Natural killer cell (primary cell): ENCODE results near the gene ZNF592. TPM values are rescaled to one million over a fixed set of nuclear protein-coding genes. Genes with fewer than 3 reads are reported as not detected.

ENCODE experiments used
- ATAC-seq, 3 donors: fragments of 150-1000 bp in 2 of 3; fragments of 200-7000 bp in 1 of 3; cut with Tn5 transposase; 1 replicate in 1 of 3; 2 replicates in 2 of 3; pipeline ENCODE4 v1.10.0; 2021; ENCODE audit warnings: mild to moderate bottlenecking in 2 of 3, moderate library complexity in 2 of 3
- DNase-seq, 2 donors: peaks; one replicate each; pipeline versions ENCODE4 v3.0.0 to v3.0.0-alpha.2; 2013 to 2021; ENCODE audit warnings: mixed read lengths in 1 of 2
- H3K27ac ChIP-seq: one replicate; pipeline ENCODE4 v1.5.1; 2013; ENCODE audit warnings: mild to moderate bottlenecking, low read length
- H3K27me3 ChIP-seq: one replicate; pipeline ENCODE4 v1.6.1; 2013; ENCODE audit warnings: low read length; ENCODE audit not compliant: control insufficient read depth, insufficient read depth
- H3K36me3 ChIP-seq: one replicate; pipeline ENCODE4 v1.6.1; 2013; ENCODE audit warnings: low read length; ENCODE audit not compliant: control insufficient read depth, insufficient read depth
- H3K4me1 ChIP-seq: one replicate; pipeline ENCODE4 v1.6.1; 2013; ENCODE audit warnings: low read length; ENCODE audit not compliant: control insufficient read depth, insufficient read depth
- H3K4me3 ChIP-seq: one replicate; pipeline ENCODE4 v1.5.1; 2013; ENCODE audit warnings: low read length
- H3K9me3 ChIP-seq: one replicate; pipeline ENCODE4 v1.6.1; 2013; ENCODE audit warnings: low read length; ENCODE audit not compliant: control insufficient read depth, insufficient read depth
- H3K27ac Mint-ChIP-seq, 2 donors: one replicate each; pipeline ENCODE4 v1.8.0; 2022; ENCODE audit warnings: mild to moderate bottlenecking in 2 of 2, mixed read lengths in 2 of 2, moderate library complexity in 1 of 2
- H3K27me3 Mint-ChIP-seq, 2 donors: one replicate each; pipeline ENCODE4 v1.8.0; 2022; ENCODE audit warnings: low read depth in 2 of 2, mixed read lengths in 2 of 2
- H3K36me3 Mint-ChIP-seq: one replicate; pipeline ENCODE4 v1.8.0; 2022; ENCODE audit warnings: mixed read lengths
- H3K4me1 Mint-ChIP-seq, 2 donors: one replicate each; pipeline ENCODE4 v1.8.0; 2022; ENCODE audit warnings: mixed read lengths in 2 of 2
- H3K4me3 Mint-ChIP-seq: one replicate; pipeline ENCODE4 v1.8.0; 2022; ENCODE audit warnings: mild to moderate bottlenecking, moderate library complexity, mixed read lengths
- H3K9me3 Mint-ChIP-seq, 2 donors: one replicate each; pipeline ENCODE4 v1.8.0; 2022; ENCODE audit warnings: mixed read lengths in 2 of 2
- CTCF ChIP-seq: fragments of 200-600 bp; IDR thresholded peaks from one replicate; pipeline ENCODE4 v1.8.0; 2022; ENCODE audit warnings: antibody characterized with exemption
- WGBS: methylation state at CpG from one replicate; pipeline ENCODE4 v1.1.7; 2013; ENCODE audit warnings: missing lambda C conversion rate; ENCODE audit not compliant: insufficient coverage; 5-methylcytosine and 5-hydroxymethylcytosine counted together
- intact Hi-C: fragments of 100-400 bp; cut with micrococcal nuclease; formaldehyde crosslinking; loops from one replicate; pipeline ENCODE4 v1.14.2; 2022
- total RNA-seq, 4 donors: library from RNA; stranded (reverse); fragments of 120-200 nt in 1 of 4; gene quantifications; one replicate each; pipeline versions ENCODE4 v1.2.3 to v1.2.4, GENCODE V29; 2013 to 2022

ZNF592 gene
- total RNA-seq, 3 donors from 2014 or later (not counting 1 experiment from before 2014, with no cell fraction given), result 38.0 to 43.8 (median 39.1) TPM

- H3K27ac Mint-ChIP-seq, result no peak overlapping the region
- TF ChIP-seq CTCF, result no peak
- peaks cover 7% of the 10 kb centered on the region for H3K4me1 ChIP-seq
- H3K27ac ChIP-seq, result no peak overlapping the region
- peaks cover 0 to 10% of the 10 kb centered on the region in 2 donors for H3K4me1 Mint-ChIP-seq
- ATAC-seq (no peak), DNase-seq (no peak)
- no peaks in the 10 kb centered on the region for H3K36me3 Mint-ChIP-seq
- 83% methylated on average over 3 of the region's 3 CpGs for WGBS
- no peaks in the 10 kb centered on the region for H3K9me3 ChIP-seq
- no peaks in the 10 kb centered on the region for H3K36me3 ChIP-seq
- peaks cover 11 to 14% of the 10 kb centered on the region in 2 donors for H3K27me3 Mint-ChIP-seq
- no peak overlapping the region for H3K4me3 Mint-ChIP-seq
- no peak overlapping the region for H3K4me3 ChIP-seq
- no peaks in the 10 kb centered on the region for H3K9me3 Mint-ChIP-seq
- H3K27me3 ChIP-seq, result peaks cover 7% of the 10 kb centered on the region
- intact Hi-C loops, result no loop called here
These were observed 70.9 kb downstream of the ZNF592 start for GRCh38 chr15:84819291-84819768.

GRCh38 chr15:84819791-84820190, 71.4 kb downstream of the ZNF592 start:
- no peaks in the 10 kb centered on the region for H3K36me3 Mint-ChIP-seq
- ATAC-seq, result no peak
- no peak overlapping the region for H3K4me3 Mint-ChIP-seq

GRCh38 chr15:84821501-84822021, 73.2 kb downstream of the ZNF592 start:
- peaks cover 6% of the 10 kb centered on the region for H3K27me3 ChIP-seq
- 60% methylated on average over 8 of the region's 8 CpGs for WGBS
- H3K4me1 Mint-ChIP-seq, result peaks cover 0 to 5% of the 10 kb centered on the region in 2 donors
- H3K27ac Mint-ChIP-seq, result no peak overlapping the region
- no peak for TF ChIP-seq CTCF
- H3K27ac ChIP-seq, result no peak overlapping the region
- no peaks in the 10 kb centered on the region for H3K36me3 Mint-ChIP-seq
- H3K4me3 Mint-ChIP-seq, result no peak overlapping the region
- peaks cover 7% of the 10 kb centered on the region for H3K4me1 ChIP-seq
- no peak for DNase-seq
- no peaks in the 10 kb centered on the region for H3K36me3 ChIP-seq
- intact Hi-C loops, result no loop called here
- H3K27me3 Mint-ChIP-seq, result peaks cover 0 to 5% of the 10 kb centered on the region in 2 donors
- H3K9me3 Mint-ChIP-seq, result no peaks in the 10 kb centered on the region
- no peak for ATAC-seq
- H3K4me3 ChIP-seq, result no peak overlapping the region
- no peaks in the 10 kb centered on the region for H3K9me3 ChIP-seq

More at GRCh38 chr15:84819791-84820190, 71.4 kb downstream of the ZNF592 start:
- Histone ChIP-seq H3K4me1 (peaks cover 7% of the 10 kb centered on the region), H3K27ac (no peak overlapping the region), H3K36me3 (no peaks in the 10 kb centered on the region), H3K27me3 (peaks cover 7% of the 10 kb centered on the region), H3K4me3 (no peak overlapping the region), H3K9me3 (no peaks in the 10 kb centered on the region)
- Mint-ChIP-seq H3K27ac (no peak overlapping the region), H3K4me1 (peaks cover 0 to 10% of the 10 kb centered on the region in 2 donors), H3K9me3 (no peaks in the 10 kb centered on the region), H3K27me3 (peaks cover 11 to 14% of the 10 kb centered on the region in 2 donors)
- no peak for TF ChIP-seq CTCF
- no peak for DNase-seq
- intact Hi-C loops, result no loop called here
- WGBS, result 94% methylated on average over 2 of the region's 2 CpGs
